Measurements from ENCODE around the gene CDH13.

DNA sequence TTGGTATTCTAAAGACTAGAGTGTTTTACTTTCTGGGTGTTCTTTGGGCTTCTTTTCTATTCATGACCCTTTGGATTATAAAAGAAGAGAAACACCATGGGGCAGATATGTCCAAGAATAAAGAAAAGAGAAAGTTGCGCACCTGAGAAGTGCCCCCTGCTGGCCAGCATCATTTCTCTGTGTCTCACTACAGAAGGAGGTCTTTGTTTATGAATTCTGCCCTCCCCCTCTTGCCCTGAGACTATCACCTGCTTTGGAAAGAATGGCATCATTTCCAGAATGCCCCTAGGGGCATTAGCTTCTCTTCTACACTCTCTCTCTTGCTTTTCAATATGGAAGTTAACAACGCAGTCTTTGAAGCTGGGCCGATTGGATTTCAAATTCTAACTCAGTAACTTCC is 45.0 kb downstream of the CDH13 start:
- TF ChIP-seq, protein P1, sequence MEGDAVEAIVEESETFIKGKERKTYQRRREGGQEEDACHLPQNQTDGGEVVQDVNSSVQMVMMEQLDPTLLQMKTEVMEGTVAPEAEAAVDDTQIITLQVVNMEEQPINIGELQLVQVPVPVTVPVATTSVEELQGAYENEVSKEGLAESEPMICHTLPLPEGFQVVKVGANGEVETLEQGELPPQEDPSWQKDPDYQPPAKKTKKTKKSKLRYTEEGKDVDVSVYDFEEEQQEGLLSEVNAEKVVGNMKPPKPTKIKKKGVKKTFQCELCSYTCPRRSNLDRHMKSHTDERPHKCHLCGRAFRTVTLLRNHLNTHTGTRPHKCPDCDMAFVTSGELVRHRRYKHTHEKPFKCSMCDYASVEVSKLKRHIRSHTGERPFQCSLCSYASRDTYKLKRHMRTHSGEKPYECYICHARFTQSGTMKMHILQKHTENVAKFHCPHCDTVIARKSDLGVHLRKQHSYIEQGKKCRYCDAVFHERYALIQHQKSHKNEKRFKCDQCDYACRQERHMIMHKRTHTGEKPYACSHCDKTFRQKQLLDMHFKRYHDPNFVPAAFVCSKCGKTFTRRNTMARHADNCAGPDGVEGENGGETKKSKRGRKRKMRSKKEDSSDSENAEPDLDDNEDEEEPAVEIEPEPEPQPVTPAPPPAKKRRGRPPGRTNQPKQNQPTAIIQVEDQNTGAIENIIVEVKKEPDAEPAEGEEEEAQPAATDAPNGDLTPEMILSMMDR (IDR thresholded peaks at IDR 0.05), result no peak
- TF ChIP-seq POLR2A (IDR thresholded peaks at IDR 0.05), result no peak

Data from adrenal gland (tissue), 5 donors.